HepG2 (cell line): ENCODE data around the gene ENTPD5. TPM values are rescaled to one million over a fixed set of nuclear protein-coding genes. Genes with fewer than 3 reads are reported as not detected.

Experiments used
- ATAC-seq: fragments of 200-7000 bp; cut with Tn5 transposase; 3 replicates; pipeline ENCODE4 v1.9.1; 2020; ENCODE audit warnings: mild to moderate bottlenecking, moderate library complexity
- BruUV-seq: library from RNA; stranded (reverse); fragments of 400-500 nt; replicated peaks from 2 replicates; lab custom pipeline; 2021; lab: Mats Ljungman, UMichigan
- CTCF ChIA-PET: fragments of 300-600 bp; formaldehyde crosslinking; extraction: SDS; loops from one replicate; lab custom pipeline; 2021; ENCODE audit warnings: low total read pairs, inconsistent platforms, low intra/inter-chr PET ratio; lab: Yijun Ruan, JAX
- POLR2A ChIA-PET: fragments of 350-600 bp; sonication (Branson Sonifier 250); formaldehyde crosslinking; loops from one replicate; lab custom pipeline; 2020; ENCODE audit warnings: antibody characterized with exemption, inconsistent platforms; lab: Yijun Ruan, JAX
- DNase-seq: peaks from one replicate; pipeline ENCODE4 v3.0.0-alpha.2; 2015; ENCODE audit warnings: low spot score
- FAIRE-seq: peaks from 3 replicates; lab custom pipeline; 2011; peaks lifted over from hg19 to GRCh38; lab: Jason Lieb, UNC
- H2AFZ ChIP-seq: one replicate; pipeline ENCODE4 v1.6.1; 2011; ENCODE audit warnings: low read length, inconsistent platforms
- H3K27ac ChIP-seq: fragments of 300-600 bp; 3 replicates; pipeline ENCODE4 v1.8.0; 2011; ENCODE audit warnings: mixed run types, mild to moderate bottlenecking, mixed read lengths, low read length, inconsistent platforms; ENCODE audit not compliant: insufficient read depth; ENCODE audit errors: extremely low read length
- H3K27me3 ChIP-seq, 2 experiments: fragments of 200-600 bp in 1 of 2; 2 replicates in 1 of 2; 3 replicates in 1 of 2; pipeline versions ENCODE4 v1.6.0 to v1.8.0; 2011; ENCODE audit warnings: low read length in 2 of 2, mild to moderate bottlenecking in 2 of 2, moderate library complexity in 2 of 2, inconsistent platforms in 1 of 2; ENCODE audit not compliant: insufficient read depth in 2 of 2, control insufficient read depth in 1 of 2
- H3K36me3 ChIP-seq, 2 experiments: fragments of 200-600 bp in 1 of 2; replicated peaks in 1 of 2; 2 replicates in 1 of 2; 3 replicates in 1 of 2; pipeline versions ENCODE4 v1.5.1 to v1.8.0; 2011; ENCODE audit warnings: low read length in 2 of 2, inconsistent platforms in 1 of 2; ENCODE audit not compliant: insufficient read depth in 2 of 2, control insufficient read depth in 1 of 2
- H3K4me1 ChIP-seq: 2 replicates; pipeline ENCODE4 v1.5.1; 2012; ENCODE audit warnings: low read length, inconsistent platforms; ENCODE audit not compliant: insufficient read depth
- H3K4me2 ChIP-seq: 2 replicates; pipeline ENCODE4 v1.6.0; 2011; ENCODE audit warnings: low read depth, low read length, inconsistent platforms
- H3K4me3 ChIP-seq, 3 experiments: fragments of 200-600 bp in 1 of 3; sonication (generic), shearing (Covaris generic) in 1 of 3; replicated peaks in 1 of 3; 2 replicates each; pipeline ENCODE4 v1.5.1; 2011 to 2016; ENCODE audit warnings: low read length in 3 of 3, inconsistent platforms in 2 of 3, low read depth in 2 of 3, mild to moderate bottlenecking in 2 of 3, control low read depth in 1 of 3, mixed read lengths in 1 of 3; ENCODE audit not compliant: insufficient read depth in 1 of 3
- H3K79me2 ChIP-seq: one replicate; pipeline ENCODE4 v1.6.1; 2011; ENCODE audit warnings: low read length, inconsistent platforms; ENCODE audit not compliant: insufficient read depth
- H3K9ac ChIP-seq: 2 replicates; pipeline ENCODE4 v1.6.0; 2011; ENCODE audit warnings: mild to moderate bottlenecking, low read depth, low read length, inconsistent platforms; ENCODE audit not compliant: insufficient read depth
- H3K9me3 ChIP-seq: 2 replicates; pipeline ENCODE4 v1.5.1; 2012; ENCODE audit warnings: mild to moderate bottlenecking, low read length
- H4K20me1 ChIP-seq: 2 replicates; pipeline ENCODE4 v1.6.0; 2011; ENCODE audit warnings: inconsistent platforms, mild to moderate bottlenecking, low read length, moderate library complexity; ENCODE audit not compliant: insufficient read depth
- ARNTL ChIP-seq: sonication (generic); formaldehyde crosslinking; IDR thresholded peaks from 2 replicates; pipeline ENCODE4 v1.4.0; 2020; ENCODE audit warnings: mild to moderate bottlenecking, missing genetic modification reagents
- DPF2 ChIP-seq: sonication (generic); formaldehyde crosslinking; IDR thresholded peaks from 2 replicates; pipeline ENCODE4 v1.4.0; 2020; ENCODE audit warnings: mild to moderate bottlenecking, low read depth, missing genetic modification reagents, borderline replicate concordance
- ELF4 ChIP-seq: sonication (generic); formaldehyde crosslinking; IDR thresholded peaks from 2 replicates; pipeline ENCODE4 v1.5.0; 2020; ENCODE audit warnings: missing genetic modification reagents, mild to moderate bottlenecking, moderate library complexity, borderline replicate concordance
- FLYWCH1 ChIP-seq: sonication (generic); formaldehyde crosslinking; IDR thresholded peaks from 2 replicates; pipeline ENCODE4 v1.8.1; 2023; ENCODE audit warnings: mild to moderate bottlenecking, missing genetic modification reagents
- HOXA7 ChIP-seq: sonication (generic); formaldehyde crosslinking; IDR thresholded peaks from 2 replicates; pipeline ENCODE4 v1.8.1; 2022; ENCODE audit warnings: mild to moderate bottlenecking, missing genetic modification reagents, moderate library complexity
- JUN ChIP-seq: sonication (generic); formaldehyde crosslinking; IDR thresholded peaks from 2 replicates; pipeline ENCODE4 v1.4.0; 2020; ENCODE audit warnings: mild to moderate bottlenecking, missing genetic modification reagents
- NONO ChIP-seq, 2 experiments: fragments of 450-650 bp in 1 of 2; sonication (generic) in 1 of 2; formaldehyde crosslinking in 1 of 2; IDR thresholded peaks in 1 of 2; conservative IDR thresholded peaks in 1 of 2; 2 replicates each; pipeline versions ENCODE4 v1.6.1 to v1.8.0; 2017 to 2022; ENCODE audit warnings: mild to moderate bottlenecking in 1 of 2, missing genetic modification reagents in 1 of 2, moderate library complexity in 1 of 2
- PRPF4 ChIP-seq: fragments of 200-400 bp; formaldehyde crosslinking; IDR thresholded peaks from 2 replicates; pipeline ENCODE4 v1.6.1; 2016; ENCODE audit warnings: low read length, low read depth; ENCODE audit not compliant: poor library complexity, severe bottlenecking
- REXO4 ChIP-seq: sonication (generic); formaldehyde crosslinking; IDR thresholded peaks from 2 replicates; pipeline ENCODE4 v1.8.0; 2022; ENCODE audit warnings: missing genetic modification reagents, mild to moderate bottlenecking, borderline replicate concordance
- TBP ChIP-seq: sonication (generic); formaldehyde crosslinking; IDR thresholded peaks from 2 replicates; pipeline ENCODE4 v1.5.0; 2020; ENCODE audit warnings: missing genetic modification reagents
- YY1 ChIP-seq: IDR thresholded peaks from 2 replicates; pipeline ENCODE4 v1.6.1; 2011; ENCODE audit warnings: low read length, low read depth, moderate library complexity, mild to moderate bottlenecking; ENCODE audit not compliant: insufficient read depth, insufficient replicate concordance
- ZBTB37 ChIP-seq: sonication (generic); formaldehyde crosslinking; IDR thresholded peaks from 2 replicates; pipeline ENCODE4 v1.4.0; 2020; ENCODE audit warnings: mild to moderate bottlenecking, missing genetic modification reagents
- ZC3H13 ChIP-seq: sonication (generic); formaldehyde crosslinking; IDR thresholded peaks from 2 replicates; pipeline ENCODE4 v1.8.1; 2023; ENCODE audit warnings: mild to moderate bottlenecking, missing genetic modification reagents, moderate library complexity
- ZNF205 ChIP-seq: IDR thresholded peaks from 2 replicates; pipeline ENCODE4 v1.6.1; 2018; ENCODE audit warnings: missing biosample characterization, missing genetic modification reagents
- ZNF496 ChIP-seq: sonication (generic); formaldehyde crosslinking; IDR thresholded peaks from 2 replicates; pipeline ENCODE4 v1.8.1; 2023; ENCODE audit warnings: mild to moderate bottlenecking, moderate library complexity, missing genetic modification reagents; ENCODE audit not compliant: insufficient replicate concordance
- ZNF589 ChIP-seq: sonication (generic); formaldehyde crosslinking; conservative IDR thresholded peaks from 2 replicates; pipeline ENCODE4 v1.8.0; 2022; ENCODE audit warnings: mild to moderate bottlenecking, moderate library complexity, missing genetic modification reagents
- ZNF792 ChIP-seq: IDR thresholded peaks from 2 replicates; pipeline ENCODE4 v1.6.1; 2016
- whole genome bisulfite sequencing: methylation state at CpG from one replicate; pipeline ENCODE4 v1.1.6; 2017; ENCODE audit warnings: low lambda C conversion rate; 5-methylcytosine and 5-hydroxymethylcytosine counted together
- in situ Hi-C: cut with HindIII; loops from 2 replicates; pipeline ENCODE4 v1.10.0; 2017; ENCODE audit warnings: low pct_unique_long_range_greater_than_20kb; ENCODE audit not compliant: extremely low pct_ligation_motif_present
- intact Hi-C: fragments of 100-400 bp; cut with micrococcal nuclease; formaldehyde crosslinking; loops from one replicate; pipeline ENCODE4 v1.10.0; 2022; ENCODE audit not compliant: unreplicated experiment
- polyA plus RNA-seq, 8 experiments: library from polyadenylated mRNA; depleted of rRNA in 3 of 8; stranded (reverse) in 7 of 8; unstranded in 1 of 8; fragments of >200 nt; fragmentation: Illumina TruSeq in 4 of 8; extraction: Trizol in 4 of 8; gene quantifications; 2 replicates each; pipeline versions ENCODE4 v1.2.1 to v1.2.3, GENCODE V29; 2011 to 2016; ENCODE audit warnings: low read depth in 4 of 8, missing spikeins in 1 of 8, mixed read lengths in 1 of 8; ENCODE audit not compliant: insufficient read depth in 1 of 8
- total RNA-seq, 5 experiments: library from RNA; depleted of rRNA; stranded (reverse); fragments of >200 nt; fragmentation: Illumina TruSeq; extraction: Trizol; gene quantifications; 2 replicates each; pipeline ENCODE4 v1.2.3, GENCODE V29; 2016; ENCODE audit warnings: low read depth in 1 of 5
- TF ChIP-seq, protein P1 (sequence below): sonication (generic); formaldehyde crosslinking; IDR thresholded peaks from 2 replicates; pipeline ENCODE4 v1.4.0; 2020; ENCODE audit warnings: missing genetic modification reagents, borderline replicate concordance

ENTPD5 gene
- total and polyA plus RNA-seq, 2 of the 13 experiments (the other 11 are each of a cell fraction or from before 2014, with no cell fraction given), result 33.8 to 43.3 TPM

- TF ChIP-seq NONO (IDR thresholded peaks at IDR 0.05) (no peak), NONO (CRISPR knock-in tag; conservative IDR thresholded peaks at IDR 0.05) (no peak), ZC3H13 (CRISPR knock-in tag) (no peak), TBP (no peak)
Measured at GRCh38 chr14:73942180-73942579, 76.9 kb downstream of the ENTPD5 start (continued).

GRCh38 chr14:73937012-73937411, 82.1 kb downstream of the ENTPD5 start:
- ChIA-PET CTCF (no interaction called here), POLR2A (no interaction called here)
- FAIRE-seq (no peak), DNase-seq (no peak), ATAC-seq (no peak; the same call in 2 of the 3 replicates)
- Histone ChIP-seq H3K9ac (no peak overlapping the region), H3K9me3 (no peaks in the 10 kb centered on the region), H2AFZ (no peak overlapping the region), H3K4me1 (peaks cover 6% of the 10 kb centered on the region), H3K4me2 (no peak overlapping the region), H3K36me3 (peaks cover 3 to 26% of the 10 kb centered on the region in 2 experiments), H3K27me3 (no peaks in the 10 kb centered on the region), H4K20me1 (no peaks in the 10 kb centered on the region), H3K27ac (no peak overlapping the region), H3K79me2 (no peaks in the 10 kb centered on the region), H3K4me3 (no peak overlapping the region)
- in situ Hi-C loops (no loop called here), intact Hi-C loops (no loop called here)
- WGBS, result 94% methylated on average over 2 of the region's 2 CpGs
- TF ChIP-seq ELF4 (CRISPR knock-in tag) (no peak), ZNF589 (no peak), DPF2 (CRISPR knock-in tag) (no peak), PRPF4 (no peak), FLYWCH1 (CRISPR knock-in tag) (no peak), JUN (CRISPR knock-in tag) (no peak), ZNF792 (CRISPR knock-in tag) (no peak), ZNF496 (CRISPR knock-in tag) (no peak), ARNTL (CRISPR knock-in tag) (no peak), REXO4 (CRISPR knock-in tag) (no peak), YY1 (no peak), HOXA7 (no peak), ZBTB37 (CRISPR knock-in tag) (no peak), ZNF205 (CRISPR knock-in tag) (no peak)
- TF ChIP-seq, protein P1, sequence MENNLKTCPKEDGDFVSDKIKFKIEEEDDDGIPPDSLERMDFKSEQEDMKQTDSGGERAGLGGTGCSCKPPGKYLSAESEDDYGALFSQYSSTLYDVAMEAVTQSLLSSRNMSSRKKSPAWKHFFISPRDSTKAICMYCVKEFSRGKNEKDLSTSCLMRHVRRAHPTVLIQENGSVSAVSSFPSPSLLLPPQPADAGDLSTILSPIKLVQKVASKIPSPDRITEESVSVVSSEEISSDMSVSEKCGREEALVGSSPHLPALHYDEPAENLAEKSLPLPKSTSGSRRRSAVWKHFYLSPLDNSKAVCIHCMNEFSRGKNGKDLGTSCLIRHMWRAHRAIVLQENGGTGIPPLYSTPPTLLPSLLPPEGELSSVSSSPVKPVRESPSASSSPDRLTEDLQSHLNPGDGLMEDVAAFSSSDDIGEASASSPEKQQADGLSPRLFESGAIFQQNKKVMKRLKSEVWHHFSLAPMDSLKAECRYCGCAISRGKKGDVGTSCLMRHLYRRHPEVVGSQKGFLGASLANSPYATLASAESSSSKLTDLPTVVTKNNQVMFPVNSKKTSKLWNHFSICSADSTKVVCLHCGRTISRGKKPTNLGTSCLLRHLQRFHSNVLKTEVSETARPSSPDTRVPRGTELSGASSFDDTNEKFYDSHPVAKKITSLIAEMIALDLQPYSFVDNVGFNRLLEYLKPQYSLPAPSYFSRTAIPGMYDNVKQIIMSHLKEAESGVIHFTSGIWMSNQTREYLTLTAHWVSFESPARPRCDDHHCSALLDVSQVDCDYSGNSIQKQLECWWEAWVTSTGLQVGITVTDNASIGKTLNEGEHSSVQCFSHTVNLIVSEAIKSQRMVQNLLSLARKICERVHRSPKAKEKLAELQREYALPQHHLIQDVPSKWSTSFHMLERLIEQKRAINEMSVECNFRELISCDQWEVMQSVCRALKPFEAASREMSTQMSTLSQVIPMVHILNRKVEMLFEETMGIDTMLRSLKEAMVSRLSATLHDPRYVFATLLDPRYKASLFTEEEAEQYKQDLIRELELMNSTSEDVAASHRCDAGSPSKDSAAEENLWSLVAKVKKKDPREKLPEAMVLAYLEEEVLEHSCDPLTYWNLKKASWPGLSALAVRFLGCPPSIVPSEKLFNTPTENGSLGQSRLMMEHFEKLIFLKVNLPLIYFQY (CRISPR knock-in tag), result no peak
- BruUV-seq, result no TSS peak
